Measurements from ENCODE around the gene TBX15. TPM values are rescaled to one million over a fixed set of nuclear protein-coding genes. Genes with fewer than 3 reads are reported as not detected.
"Not testable (repeated sequence)": the region's sequence is repeated elsewhere in the genome, so short reads cannot be mapped to it uniquely, and the experiment has no call there.

The TBX15 gene
- total RNA-seq, 4 donors from 2014 or later, result 0.21 to 0.62 TPM; not detected in 2

DNA sequence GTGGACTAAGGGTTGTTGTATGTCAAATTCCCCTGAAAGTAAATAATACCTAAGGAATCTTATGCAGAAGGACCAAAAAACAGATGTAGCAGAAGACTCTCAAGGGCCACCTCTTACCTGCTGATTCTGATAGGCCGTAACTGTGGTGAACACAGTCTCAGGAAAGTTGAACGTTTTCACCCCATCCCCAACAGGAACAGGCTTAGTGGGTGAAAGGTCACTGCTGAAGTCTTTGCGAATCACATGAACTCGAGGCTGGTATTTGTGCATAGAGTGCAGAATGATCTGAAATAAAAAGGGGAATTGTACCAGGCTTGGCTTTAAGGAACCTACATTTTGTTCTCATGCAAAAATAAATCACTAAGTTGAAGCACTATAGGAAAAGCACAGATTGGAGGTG, 64.8 kb downstream of the TBX15 start:
- Histone ChIP-seq H3K9me3 (no peaks in the 10 kb centered on the region), H3K4me3 (no peak overlapping the region), H3K27ac (no peak overlapping the region), H3K27me3 (no peaks in the 10 kb centered on the region), H3K36me3 (no peaks in the 10 kb centered on the region), H3K4me1 (no peaks in the 10 kb centered on the region)
- TF ChIP-seq, protein P1, sequence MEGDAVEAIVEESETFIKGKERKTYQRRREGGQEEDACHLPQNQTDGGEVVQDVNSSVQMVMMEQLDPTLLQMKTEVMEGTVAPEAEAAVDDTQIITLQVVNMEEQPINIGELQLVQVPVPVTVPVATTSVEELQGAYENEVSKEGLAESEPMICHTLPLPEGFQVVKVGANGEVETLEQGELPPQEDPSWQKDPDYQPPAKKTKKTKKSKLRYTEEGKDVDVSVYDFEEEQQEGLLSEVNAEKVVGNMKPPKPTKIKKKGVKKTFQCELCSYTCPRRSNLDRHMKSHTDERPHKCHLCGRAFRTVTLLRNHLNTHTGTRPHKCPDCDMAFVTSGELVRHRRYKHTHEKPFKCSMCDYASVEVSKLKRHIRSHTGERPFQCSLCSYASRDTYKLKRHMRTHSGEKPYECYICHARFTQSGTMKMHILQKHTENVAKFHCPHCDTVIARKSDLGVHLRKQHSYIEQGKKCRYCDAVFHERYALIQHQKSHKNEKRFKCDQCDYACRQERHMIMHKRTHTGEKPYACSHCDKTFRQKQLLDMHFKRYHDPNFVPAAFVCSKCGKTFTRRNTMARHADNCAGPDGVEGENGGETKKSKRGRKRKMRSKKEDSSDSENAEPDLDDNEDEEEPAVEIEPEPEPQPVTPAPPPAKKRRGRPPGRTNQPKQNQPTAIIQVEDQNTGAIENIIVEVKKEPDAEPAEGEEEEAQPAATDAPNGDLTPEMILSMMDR (IDR thresholded peaks at IDR 0.05), result no peak
- TF ChIP-seq POLR2A (IDR thresholded peaks at IDR 0.05), result no peak
- no peak for DNase-seq
- intact Hi-C loops (cut with DNase I; ENCODE audit: low total_unique reads), result no loop called here

DNA sequence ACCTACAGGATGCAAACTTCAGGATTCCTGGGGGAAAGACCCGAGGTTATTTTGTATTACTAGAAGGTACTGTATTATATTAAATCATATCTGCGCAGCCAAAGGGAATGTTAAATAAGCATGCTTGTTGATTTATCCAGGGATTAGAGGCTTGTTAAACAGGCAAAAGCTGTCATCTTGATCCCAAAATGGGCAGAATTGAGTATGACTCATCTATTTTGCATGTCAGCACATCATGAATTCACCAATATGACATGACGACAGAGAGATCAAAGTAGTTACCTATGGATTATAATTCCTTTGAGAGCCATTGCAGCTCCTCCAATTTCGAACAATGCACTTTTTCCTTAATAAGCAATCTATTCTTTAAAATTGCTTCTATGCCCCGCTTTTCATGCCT, 66.1 kb downstream of the TBX15 start:
- Histone ChIP-seq H3K27me3 (no peaks in the 10 kb centered on the region), H3K4me1 (no peaks in the 10 kb centered on the region), H3K4me3 (no peak overlapping the region), H3K9me3 (no peaks in the 10 kb centered on the region), H3K36me3 (no peaks in the 10 kb centered on the region), H3K27ac (no peak overlapping the region)
- intact Hi-C loops (cut with DNase I; ENCODE audit: low total_unique reads), result no loop called here
- no peak for DNase-seq
- TF ChIP-seq, protein P1 (IDR thresholded peaks at IDR 0.05), result no peak
- no peak for TF ChIP-seq POLR2A (IDR thresholded peaks at IDR 0.05)

DNA sequence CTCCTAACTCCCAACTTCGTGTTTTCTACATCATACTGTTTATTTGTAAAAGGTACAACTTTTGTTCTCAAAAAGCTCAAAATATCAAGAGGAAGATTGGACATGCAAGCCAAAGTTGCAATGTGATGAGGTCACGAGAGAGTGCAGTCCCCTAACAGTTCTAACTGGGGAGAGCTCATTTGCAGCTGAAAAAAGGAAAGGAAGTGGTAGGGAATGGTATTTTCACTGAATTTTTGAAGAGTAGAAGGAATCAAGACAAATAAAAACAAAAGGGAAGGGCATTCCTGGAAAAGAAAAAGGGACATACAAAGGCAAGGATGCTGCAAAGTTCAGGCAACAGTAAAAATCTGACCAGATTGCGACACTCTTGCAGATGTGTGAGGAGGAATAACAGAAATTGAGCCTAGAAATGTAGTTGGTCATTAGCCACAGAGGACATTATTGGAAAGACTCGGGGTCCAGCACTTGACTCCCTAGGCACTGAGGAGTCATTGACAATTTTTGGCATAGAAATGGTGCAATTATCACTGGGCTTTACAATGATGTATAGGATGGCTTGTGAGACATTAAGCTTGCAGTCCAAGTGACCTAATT, 67.9 kb downstream of the TBX15 start:
- no peak for DNase-seq
- TF ChIP-seq POLR2A (IDR thresholded peaks at IDR 0.05), result no peak
- TF ChIP-seq, protein P1 (IDR thresholded peaks at IDR 0.05), result no peak
- no peaks in the 10 kb centered on the region for H3K27me3 ChIP-seq
- H3K9me3 ChIP-seq, result no peaks in the 10 kb centered on the region
- no peak overlapping the region for H3K4me3 ChIP-seq
- H3K36me3 ChIP-seq, result no peaks in the 10 kb centered on the region
- no peaks in the 10 kb centered on the region for H3K4me1 ChIP-seq
- H3K27ac ChIP-seq, result no peak overlapping the region
- intact Hi-C loops (cut with DNase I; ENCODE audit: low total_unique reads), result no loop called here

DNA sequence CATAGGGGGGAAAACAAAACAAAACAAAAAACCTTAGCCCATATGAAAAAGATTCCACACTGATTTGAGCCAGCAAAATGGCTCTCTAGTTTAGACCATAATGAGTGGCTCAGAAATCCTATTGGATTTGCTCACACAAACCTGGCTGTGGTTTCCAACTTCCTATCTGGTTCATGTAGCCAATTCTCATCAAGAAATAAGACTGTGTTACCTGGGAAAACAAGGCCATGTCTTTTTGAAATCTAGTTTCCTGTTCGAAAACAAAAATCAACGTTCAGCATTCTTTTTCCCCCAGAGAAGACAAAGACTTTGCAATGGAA, 69.2 kb downstream of the TBX15 start:
- no peak for TF ChIP-seq POLR2A (IDR thresholded peaks at IDR 0.05)
- TF ChIP-seq, protein P1 (IDR thresholded peaks at IDR 0.05), result no peak
- intact Hi-C loops (cut with DNase I; ENCODE audit: low total_unique reads), result no loop called here
- no peaks in the 10 kb centered on the region for H3K4me1 ChIP-seq
- H3K27me3 ChIP-seq, result no peaks in the 10 kb centered on the region
- DNase-seq, result no peak
- no peaks in the 10 kb centered on the region for H3K36me3 ChIP-seq
- no peaks in the 10 kb centered on the region for H3K9me3 ChIP-seq
- H3K4me3 ChIP-seq, result no peak overlapping the region
- no peak overlapping the region for H3K27ac ChIP-seq

DNA sequence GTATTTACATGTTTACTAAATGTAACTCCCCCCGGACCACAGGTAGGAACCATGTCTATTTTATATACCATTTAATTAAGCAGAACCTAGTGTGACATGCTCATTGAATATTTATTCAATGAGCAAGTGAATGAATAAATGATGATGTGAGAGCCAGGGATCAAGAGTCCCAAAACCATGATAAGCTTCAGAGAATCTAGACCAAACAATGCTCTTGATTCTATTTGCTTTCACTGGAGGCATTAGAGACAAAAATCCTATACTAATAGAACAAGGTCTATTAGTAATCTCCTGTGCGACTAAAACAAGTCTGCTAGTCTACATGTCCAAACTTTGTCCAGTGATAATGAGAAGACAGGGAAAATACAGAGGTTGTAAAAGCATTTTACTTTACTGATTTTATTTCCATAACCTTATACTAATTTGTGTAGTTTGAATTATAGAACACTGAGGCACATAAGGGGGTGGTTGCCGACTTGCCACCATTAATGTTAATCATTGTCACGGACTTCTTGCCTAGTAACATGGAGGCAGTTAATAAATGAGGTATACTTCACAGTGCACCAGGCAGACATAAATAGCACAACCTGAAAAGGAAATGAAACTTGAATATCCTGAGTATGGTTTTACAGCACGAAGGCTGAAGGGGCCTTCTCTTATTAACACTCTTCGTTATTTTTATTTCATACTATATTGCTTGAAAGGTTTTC, 69.8 kb downstream of the TBX15 start:
- Histone ChIP-seq H3K27me3 (no peaks in the 10 kb centered on the region), H3K27ac (no peak overlapping the region), H3K9me3 (no peaks in the 10 kb centered on the region), H3K36me3 (no peaks in the 10 kb centered on the region), H3K4me1 (no peaks in the 10 kb centered on the region), H3K4me3 (no peak overlapping the region)
- no peak for DNase-seq
- intact Hi-C loops (cut with DNase I; ENCODE audit: low total_unique reads), result no loop called here
- TF ChIP-seq, protein P1 (IDR thresholded peaks at IDR 0.05), result no peak
- TF ChIP-seq POLR2A (IDR thresholded peaks at IDR 0.05), result no peak

DNA sequence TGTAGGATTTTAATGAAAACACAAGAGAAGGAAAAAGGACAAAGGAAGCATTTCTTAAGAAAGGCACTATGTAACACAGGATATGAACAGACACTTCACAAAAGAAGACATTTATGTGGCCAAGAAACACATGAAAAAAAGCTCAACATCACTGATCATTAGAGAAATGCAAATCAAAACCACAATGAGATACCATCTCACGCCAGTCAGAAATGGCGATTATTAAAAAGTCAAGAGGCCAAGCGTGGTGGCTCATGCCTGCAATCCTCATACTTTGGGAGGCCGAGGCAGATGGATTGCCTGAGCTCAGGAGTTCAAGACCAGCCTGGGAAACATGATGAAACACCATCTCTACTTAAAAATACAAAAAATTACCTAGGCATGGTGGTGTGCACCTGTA, 71.8 kb downstream of the TBX15 start:
- intact Hi-C loops (cut with DNase I; ENCODE audit: low total_unique reads); H3K36me3 ChIP-seq; H3K4me1 ChIP-seq; H3K27me3 ChIP-seq; H3K9me3 ChIP-seq; H3K27ac ChIP-seq; H3K4me3 ChIP-seq; DNase-seq: not testable (repeated sequence)
